BE2C (cell line): Measurements from ENCODE around the gene ADAMTS17.

ENCODE experiments used
- DNase-seq: peaks from one replicate; pipeline ENCODE4 v3.0.0-alpha.2; 2020
- H3K27me3 ChIP-seq: fragments of 250-450 bp; sonication (Bioruptor Pico); 2 replicates; pipeline ENCODE4 v1.5.1; 2020; ENCODE audit warnings: mild to moderate bottlenecking
- H3K36me3 ChIP-seq: fragments of 250-450 bp; sonication (Bioruptor Pico); 2 replicates; pipeline ENCODE4 v1.5.1; 2020; ENCODE audit warnings: mild to moderate bottlenecking
- H3K4me1 ChIP-seq: fragments of 250-450 bp; sonication (Bioruptor Pico); 2 replicates; pipeline ENCODE4 v1.5.1; 2020
- H3K4me3 ChIP-seq: 2 replicates; pipeline ENCODE4 v1.5.1; 2011; ENCODE audit warnings: low read depth, low read length
- H3K9me3 ChIP-seq: fragments of 250-450 bp; sonication (Bioruptor Pico); 2 replicates; pipeline ENCODE4 v1.5.1; 2020
- CTCF ChIP-seq: IDR thresholded peaks from 2 replicates; pipeline ENCODE4 v1.5.1; 2012; ENCODE audit warnings: mild to moderate bottlenecking, low read depth, low read length

ADAMTS17 gene

GRCh38 chr15:100056411-100057072 lies 285.2 kb downstream of the ADAMTS17 start:
- Histone ChIP-seq H3K4me3 (no peak overlapping the region), H3K36me3 (no peaks in the 10 kb centered on the region), H3K4me1 (0 out of 2 replicates have a peak, but pooled peaks cover 2% of the 10 kb centered on the region), H3K27me3 (no peaks in the 10 kb centered on the region), H3K9me3 (no peaks in the 10 kb centered on the region)
- TF ChIP-seq CTCF = no peak
- no peak for DNase-seq

DNA sequence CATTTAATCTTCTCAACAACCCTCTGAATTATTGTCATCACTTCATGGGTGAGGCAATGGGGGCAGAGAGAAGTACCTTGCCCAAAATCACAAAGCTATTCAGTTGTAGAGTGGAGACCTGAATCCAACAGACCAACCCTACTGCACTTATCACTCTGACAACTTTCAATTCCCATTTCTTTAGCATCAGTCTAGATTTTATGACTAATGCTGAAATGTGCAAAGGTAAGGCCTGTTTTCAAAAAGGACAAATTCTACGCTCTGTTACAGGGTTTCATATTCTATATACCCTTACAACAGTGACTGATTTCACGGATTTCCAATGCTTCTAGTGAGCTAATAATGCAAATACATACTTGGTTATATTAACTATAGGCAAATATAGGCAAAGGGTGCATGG lies 286.0 kb downstream of the ADAMTS17 start:
- H3K36me3 ChIP-seq = no peaks in the 10 kb centered on the region
- no peak for DNase-seq
- no peak overlapping the region for H3K4me3 ChIP-seq
- no peaks in the 10 kb centered on the region for H3K27me3 ChIP-seq
- no peaks in the 10 kb centered on the region for H3K9me3 ChIP-seq
- TF ChIP-seq CTCF = no peak
- 0 out of 2 replicates have a peak, but pooled peaks cover 2% of the 10 kb centered on the region for H3K4me1 ChIP-seq

DNA sequence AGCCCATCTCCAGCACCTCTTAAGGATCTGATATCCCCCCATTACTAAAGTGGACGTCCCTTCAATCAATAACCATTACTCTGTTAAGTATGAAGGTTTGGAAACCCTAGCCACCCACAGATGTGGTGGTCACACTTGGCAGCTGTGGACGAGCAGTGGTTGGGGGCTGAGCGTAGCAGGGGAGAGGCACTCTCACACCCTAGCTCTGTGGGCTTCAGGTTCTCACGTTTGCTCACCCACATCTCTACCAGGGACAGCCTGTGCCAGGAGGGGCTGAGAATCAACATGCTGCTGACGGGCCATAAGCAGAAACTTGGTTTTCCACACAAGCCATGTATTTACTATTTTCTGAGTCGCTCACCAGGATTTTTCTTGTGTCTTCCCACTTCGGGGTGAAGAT lies 287.2 kb downstream of the ADAMTS17 start:
- no peaks in the 10 kb centered on the region for H3K9me3 ChIP-seq
- no peaks in the 10 kb centered on the region for H3K4me1 ChIP-seq
- H3K4me3 ChIP-seq = no peak overlapping the region

GRCh38 chr15:100053474-100054121 lies 288.2 kb downstream of the ADAMTS17 start:
- TF ChIP-seq CTCF = no peak
- H3K9me3 ChIP-seq = no peaks in the 10 kb centered on the region
- no peak overlapping the region for H3K4me3 ChIP-seq
- no peaks in the 10 kb centered on the region for H3K27me3 ChIP-seq
- H3K4me1 ChIP-seq = no peaks in the 10 kb centered on the region
- DNase-seq = no peak
- H3K36me3 ChIP-seq = no peaks in the 10 kb centered on the region

More for the DNA sequence above, 287.2 kb downstream of the ADAMTS17 start:
- H3K36me3 ChIP-seq = no peaks in the 10 kb centered on the region
- DNase-seq = no peak
- H3K27me3 ChIP-seq = no peaks in the 10 kb centered on the region
- no peak for TF ChIP-seq CTCF

GRCh38 chr15:100052716-100053473 lies 288.9 kb downstream of the ADAMTS17 start:
- Histone ChIP-seq H3K9me3 (no peaks in the 10 kb centered on the region), H3K4me1 (no peaks in the 10 kb centered on the region), H3K4me3 (no peak overlapping the region), H3K36me3 (no peaks in the 10 kb centered on the region), H3K27me3 (no peaks in the 10 kb centered on the region)
- no peak for TF ChIP-seq CTCF
- no peak for DNase-seq
